Neural progenitor cell (in vitro differentiated cells): Measurements from ENCODE around the gene PHOX2A.

Experiments
- EZH2 ChIP-seq: fragments of 200-600 bp; sonication (generic); IDR thresholded peaks from 2 replicates; pipeline ENCODE4 v1.6.1; 2017; ENCODE audit warnings: antibody characterized with exemption, mild to moderate bottlenecking, moderate library complexity
- TF ChIP-seq, protein P1 (sequence below): fragments of 200-600 bp; sonication (generic); IDR thresholded peaks from 2 replicates; pipeline ENCODE4 v1.5.1; 2017; ENCODE audit warnings: antibody characterized with exemption, mild to moderate bottlenecking

DNA sequence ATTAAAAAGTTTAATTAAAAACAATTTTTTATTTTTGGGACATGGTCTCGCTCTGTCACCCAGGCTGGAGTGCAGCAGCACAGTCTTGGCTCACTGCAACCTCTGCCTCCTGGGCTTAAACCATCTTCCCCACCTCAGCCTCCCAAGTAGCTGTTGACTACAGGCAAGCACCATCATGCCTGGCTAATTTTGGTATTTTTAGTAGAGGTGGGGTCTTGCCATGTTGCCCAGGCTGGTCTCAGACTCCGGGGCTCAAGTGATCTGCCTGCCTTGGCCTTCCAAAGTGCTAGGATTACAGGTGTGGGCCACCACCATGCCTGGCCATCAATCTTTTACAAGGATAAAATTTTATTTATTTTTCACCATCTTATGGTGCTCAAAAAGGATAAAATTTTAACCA, 43.3 kb upstream of the PHOX2A start:
- TF ChIP-seq, protein P1, sequence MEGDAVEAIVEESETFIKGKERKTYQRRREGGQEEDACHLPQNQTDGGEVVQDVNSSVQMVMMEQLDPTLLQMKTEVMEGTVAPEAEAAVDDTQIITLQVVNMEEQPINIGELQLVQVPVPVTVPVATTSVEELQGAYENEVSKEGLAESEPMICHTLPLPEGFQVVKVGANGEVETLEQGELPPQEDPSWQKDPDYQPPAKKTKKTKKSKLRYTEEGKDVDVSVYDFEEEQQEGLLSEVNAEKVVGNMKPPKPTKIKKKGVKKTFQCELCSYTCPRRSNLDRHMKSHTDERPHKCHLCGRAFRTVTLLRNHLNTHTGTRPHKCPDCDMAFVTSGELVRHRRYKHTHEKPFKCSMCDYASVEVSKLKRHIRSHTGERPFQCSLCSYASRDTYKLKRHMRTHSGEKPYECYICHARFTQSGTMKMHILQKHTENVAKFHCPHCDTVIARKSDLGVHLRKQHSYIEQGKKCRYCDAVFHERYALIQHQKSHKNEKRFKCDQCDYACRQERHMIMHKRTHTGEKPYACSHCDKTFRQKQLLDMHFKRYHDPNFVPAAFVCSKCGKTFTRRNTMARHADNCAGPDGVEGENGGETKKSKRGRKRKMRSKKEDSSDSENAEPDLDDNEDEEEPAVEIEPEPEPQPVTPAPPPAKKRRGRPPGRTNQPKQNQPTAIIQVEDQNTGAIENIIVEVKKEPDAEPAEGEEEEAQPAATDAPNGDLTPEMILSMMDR, result no peak
- TF ChIP-seq EZH2, result no peak
